ENCODE results near the gene ANKRD39. TPM values are rescaled to one million over a fixed set of nuclear protein-coding genes. Genes with fewer than 3 reads are reported as not detected.

Gene ANKRD39
- total RNA-seq, 3 donors from 2014 or later = 11.2 to 14.1 (median 12.2) TPM

GRCh38 chr2:96880891-96881273 is 23.1 kb upstream of the ANKRD39 start:
- DNase-seq (no peak), ATAC-seq (no peak)
- Histone ChIP-seq H3K36me3 (ENCODE audit: low read depth) (no peaks in the 10 kb centered on the region), H3K4me3 (no peak overlapping the region), H3K4me1 (ENCODE audit: low read depth) (no peaks in the 10 kb centered on the region), H3K9me3 (no peaks in the 10 kb centered on the region)
- intact Hi-C loops (cut with DNase I, micrococcal nuclease) = no loop called here
- TF ChIP-seq CTCF (IDR thresholded peaks at IDR 0.05) = no peak

- intact Hi-C loops (cut with DNase I, micrococcal nuclease) = no loop called here
- Histone ChIP-seq H3K9me3 (no peaks in the 10 kb centered on the region), H3K36me3 (ENCODE audit: low read depth) (no peaks in the 10 kb centered on the region), H3K4me1 (ENCODE audit: low read depth) (peaks cover 3% of the 10 kb centered on the region), H3K4me3 (no peak overlapping the region)
- DNase-seq (no peak), ATAC-seq (no peak)
- no peak for TF ChIP-seq CTCF (IDR thresholded peaks at IDR 0.05)
Observed at GRCh38 chr2:96879545-96880040, 21.8 kb upstream of the ANKRD39 start.

DNA sequence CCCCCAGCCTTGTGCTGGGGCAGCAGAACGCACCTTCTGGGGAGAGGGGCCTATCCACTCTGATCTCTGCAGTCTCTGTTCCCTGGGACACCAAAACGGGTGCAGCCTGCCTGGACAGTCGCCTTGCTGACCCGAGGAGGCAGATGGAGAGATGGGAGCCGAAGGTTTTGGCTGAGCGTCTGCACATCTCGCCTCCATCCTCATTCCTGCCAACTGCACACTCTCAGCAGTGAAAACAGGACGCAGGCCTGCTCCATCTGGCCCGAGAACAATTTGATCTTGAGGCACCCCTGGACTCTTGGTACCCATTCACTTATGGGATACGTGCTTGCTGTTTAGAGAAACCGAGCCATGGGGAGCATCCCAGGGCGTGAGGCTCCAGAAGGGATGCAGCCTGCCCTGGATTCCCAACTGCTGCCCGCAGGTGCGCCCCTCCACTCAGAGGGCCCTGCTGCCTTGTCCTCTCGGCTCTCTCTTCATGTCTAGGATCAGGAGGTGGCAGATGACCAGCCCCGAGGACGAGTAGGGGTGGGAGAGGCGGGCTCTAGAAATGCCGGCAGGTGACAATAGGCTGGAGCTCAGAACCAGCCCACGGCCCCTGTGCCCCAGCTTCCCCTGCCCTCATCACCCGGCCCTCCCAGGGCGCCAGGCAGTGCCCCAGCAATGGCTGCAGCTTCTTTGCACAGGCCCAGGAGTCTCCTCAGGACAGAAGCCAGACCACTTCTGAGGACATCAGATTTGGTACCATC is 21.2 kb upstream of the ANKRD39 start:
- Histone ChIP-seq H3K4me3 (no peak overlapping the region), H3K36me3 (ENCODE audit: low read depth) (no peaks in the 10 kb centered on the region), H3K4me1 (ENCODE audit: low read depth) (peaks cover 3% of the 10 kb centered on the region), H3K9me3 (no peaks in the 10 kb centered on the region)
- intact Hi-C loops (cut with DNase I, micrococcal nuclease) = no loop called here
- DNase-seq = no peak
- no peak for TF ChIP-seq CTCF (IDR thresholded peaks at IDR 0.05)
- ATAC-seq = no peak

DNA sequence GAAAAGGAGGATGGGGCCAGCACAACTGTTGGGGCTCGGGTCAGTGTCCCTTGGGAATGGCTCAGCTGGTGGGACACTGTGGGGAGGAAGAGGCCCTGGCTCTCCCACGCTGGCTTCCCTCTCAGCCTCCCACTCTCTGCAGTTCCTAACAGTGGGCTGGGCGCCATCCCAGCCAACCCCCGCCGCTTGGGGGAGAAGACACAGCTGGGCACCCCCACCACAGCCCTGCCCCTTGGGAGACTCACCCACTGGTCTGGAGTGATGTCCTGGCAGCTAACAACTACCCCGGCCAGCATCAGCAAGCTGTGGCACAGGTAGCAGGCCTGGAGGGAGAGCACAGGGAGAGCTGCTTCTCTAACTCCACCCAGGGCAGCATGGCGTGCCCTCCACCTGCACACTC is 20.4 kb upstream of the ANKRD39 start:
- H3K4me3 ChIP-seq = no peak overlapping the region
- no peak for TF ChIP-seq CTCF (IDR thresholded peaks at IDR 0.05)
- peaks cover 3% of the 10 kb centered on the region for H3K4me1 ChIP-seq (ENCODE audit: low read depth)
- ATAC-seq (no peak), DNase-seq (no peak)
- H3K9me3 ChIP-seq = no peaks in the 10 kb centered on the region
- no peaks in the 10 kb centered on the region for H3K36me3 ChIP-seq (ENCODE audit: low read depth)
- intact Hi-C loops (cut with DNase I, micrococcal nuclease) = no loop called here

- ATAC-seq = no peak
- H3K4me3 ChIP-seq = no peak overlapping the region
- H3K9me3 ChIP-seq = no peaks in the 10 kb centered on the region
- intact Hi-C loops (cut with DNase I, micrococcal nuclease) = no loop called here
- no peak for TF ChIP-seq CTCF (IDR thresholded peaks at IDR 0.05)
- DNase-seq = no peak
- H3K36me3 ChIP-seq (ENCODE audit: low read depth) = no peaks in the 10 kb centered on the region
- peaks cover 3% of the 10 kb centered on the region for H3K4me1 ChIP-seq (ENCODE audit: low read depth)
Observed at GRCh38 chr2:96877631-96878092, 19.8 kb upstream of the ANKRD39 start.

Data from mucosa of descending colon (tissue), 3 donors.